ENCODE measurements around the gene GPX7.

DNA sequence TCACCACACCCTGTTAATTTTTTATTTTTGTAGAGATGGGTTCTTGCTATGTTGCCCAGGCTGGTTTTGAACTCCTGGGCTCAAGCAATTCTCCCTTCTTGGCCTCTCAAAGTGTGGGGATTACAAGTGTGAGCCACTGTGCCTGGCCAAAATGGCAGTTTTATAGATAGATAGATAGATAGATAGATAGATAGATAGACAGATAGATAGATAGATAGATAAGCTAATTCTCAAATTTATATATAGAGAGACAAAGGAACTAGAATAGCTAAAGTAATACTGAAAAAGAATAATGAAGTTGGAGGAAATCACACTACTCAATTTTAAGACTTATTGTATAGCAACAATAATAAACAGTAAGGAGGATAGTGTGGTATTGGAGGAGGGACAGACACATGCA is 51.9 kb downstream of the GPX7 start:
- TF ChIP-seq, protein P1, sequence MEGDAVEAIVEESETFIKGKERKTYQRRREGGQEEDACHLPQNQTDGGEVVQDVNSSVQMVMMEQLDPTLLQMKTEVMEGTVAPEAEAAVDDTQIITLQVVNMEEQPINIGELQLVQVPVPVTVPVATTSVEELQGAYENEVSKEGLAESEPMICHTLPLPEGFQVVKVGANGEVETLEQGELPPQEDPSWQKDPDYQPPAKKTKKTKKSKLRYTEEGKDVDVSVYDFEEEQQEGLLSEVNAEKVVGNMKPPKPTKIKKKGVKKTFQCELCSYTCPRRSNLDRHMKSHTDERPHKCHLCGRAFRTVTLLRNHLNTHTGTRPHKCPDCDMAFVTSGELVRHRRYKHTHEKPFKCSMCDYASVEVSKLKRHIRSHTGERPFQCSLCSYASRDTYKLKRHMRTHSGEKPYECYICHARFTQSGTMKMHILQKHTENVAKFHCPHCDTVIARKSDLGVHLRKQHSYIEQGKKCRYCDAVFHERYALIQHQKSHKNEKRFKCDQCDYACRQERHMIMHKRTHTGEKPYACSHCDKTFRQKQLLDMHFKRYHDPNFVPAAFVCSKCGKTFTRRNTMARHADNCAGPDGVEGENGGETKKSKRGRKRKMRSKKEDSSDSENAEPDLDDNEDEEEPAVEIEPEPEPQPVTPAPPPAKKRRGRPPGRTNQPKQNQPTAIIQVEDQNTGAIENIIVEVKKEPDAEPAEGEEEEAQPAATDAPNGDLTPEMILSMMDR (IDR thresholded peaks at IDR 0.05), result no peak
- TF ChIP-seq POLR2A (IDR thresholded peaks at IDR 0.05), result no peak
- TF ChIP-seq EP300 (IDR thresholded peaks at IDR 0.05), result no peak

Measured in ovary (tissue), 3 donors.